C4-2B (cell line): ENCODE results near the gene SLC35D2.
"Not testable (repeated sequence)": the region's sequence is repeated elsewhere in the genome, so short reads cannot be mapped to it uniquely, and the experiment has no call there.

Experiments used
- H3K27ac ChIP-seq: fragments of 450-650 bp; 2 replicates; pipeline ENCODE4 v1.5.1; 2017
- ZFX ChIP-seq: fragments of 450-650 bp; IDR thresholded peaks from 2 replicates; pipeline ENCODE4 v1.6.1; 2017
- TF ChIP-seq, protein P1 (sequence below): fragments of 450-650 bp; conservative IDR thresholded peaks from 2 replicates; pipeline ENCODE4 v1.5.1; 2017; ENCODE audit warnings: mild to moderate bottlenecking

Gene SLC35D2

DNA sequence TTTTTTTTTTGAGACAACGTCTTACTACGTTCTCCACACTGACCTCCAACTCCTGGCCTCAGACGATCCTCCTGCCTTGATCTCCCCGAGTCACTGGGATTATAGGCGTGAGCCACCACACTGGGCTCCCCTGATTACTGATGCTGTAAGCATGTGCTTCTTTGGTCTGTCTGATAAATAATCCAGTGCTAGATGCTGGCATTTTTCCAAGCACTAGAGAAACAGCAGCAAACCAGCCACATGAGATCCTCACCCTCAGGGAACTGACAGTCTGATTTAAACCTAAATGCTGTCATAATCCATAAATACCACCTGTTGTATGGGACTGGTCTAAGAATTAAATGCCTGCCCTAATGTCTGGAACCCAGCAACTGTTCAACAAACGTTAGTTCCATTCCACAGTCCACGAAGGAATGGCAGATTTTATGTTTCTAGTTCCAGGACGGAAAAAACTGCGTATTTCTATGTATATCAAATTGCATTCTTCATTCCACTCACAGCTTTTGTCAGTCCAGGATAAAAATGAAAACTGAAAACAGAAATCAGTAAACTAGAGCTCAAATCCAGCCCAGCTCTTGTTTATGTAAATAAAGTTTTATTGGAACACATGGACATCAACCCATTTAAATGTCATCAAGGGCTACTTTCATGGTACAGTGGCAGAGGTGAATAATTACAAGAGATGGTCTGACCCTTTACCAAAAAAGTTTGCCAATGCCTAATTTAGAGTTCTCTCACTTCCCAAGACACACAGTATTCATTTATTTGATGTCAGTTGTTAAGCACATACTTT lies 20.1 kb downstream of the SLC35D2 start:
- H3K27ac ChIP-seq, result no peak overlapping the region
- TF ChIP-seq, protein P1, sequence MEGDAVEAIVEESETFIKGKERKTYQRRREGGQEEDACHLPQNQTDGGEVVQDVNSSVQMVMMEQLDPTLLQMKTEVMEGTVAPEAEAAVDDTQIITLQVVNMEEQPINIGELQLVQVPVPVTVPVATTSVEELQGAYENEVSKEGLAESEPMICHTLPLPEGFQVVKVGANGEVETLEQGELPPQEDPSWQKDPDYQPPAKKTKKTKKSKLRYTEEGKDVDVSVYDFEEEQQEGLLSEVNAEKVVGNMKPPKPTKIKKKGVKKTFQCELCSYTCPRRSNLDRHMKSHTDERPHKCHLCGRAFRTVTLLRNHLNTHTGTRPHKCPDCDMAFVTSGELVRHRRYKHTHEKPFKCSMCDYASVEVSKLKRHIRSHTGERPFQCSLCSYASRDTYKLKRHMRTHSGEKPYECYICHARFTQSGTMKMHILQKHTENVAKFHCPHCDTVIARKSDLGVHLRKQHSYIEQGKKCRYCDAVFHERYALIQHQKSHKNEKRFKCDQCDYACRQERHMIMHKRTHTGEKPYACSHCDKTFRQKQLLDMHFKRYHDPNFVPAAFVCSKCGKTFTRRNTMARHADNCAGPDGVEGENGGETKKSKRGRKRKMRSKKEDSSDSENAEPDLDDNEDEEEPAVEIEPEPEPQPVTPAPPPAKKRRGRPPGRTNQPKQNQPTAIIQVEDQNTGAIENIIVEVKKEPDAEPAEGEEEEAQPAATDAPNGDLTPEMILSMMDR, result no peak
- TF ChIP-seq ZFX, result no peak

DNA sequence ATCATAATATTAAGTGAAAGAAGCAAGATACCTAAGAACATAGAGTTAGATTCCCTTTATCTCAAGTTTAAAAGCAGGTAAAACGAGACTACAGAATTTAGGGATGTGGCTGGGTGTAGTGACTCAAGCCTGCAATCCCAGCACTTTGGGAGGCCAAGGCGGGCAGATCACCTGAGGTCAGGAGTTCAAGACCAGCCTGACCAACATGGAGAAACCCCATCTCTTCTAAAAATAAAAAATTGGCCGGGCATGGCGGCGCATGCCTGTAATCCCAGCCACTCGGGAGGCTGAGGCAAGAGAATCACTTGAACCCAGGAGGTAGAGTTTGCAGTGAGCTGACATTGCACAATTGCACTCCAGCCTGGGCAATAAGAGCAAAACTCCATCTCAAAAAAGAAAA lies 21.4 kb downstream of the SLC35D2 start:
- H3K27ac ChIP-seq, result not testable (repeated sequence)

DNA sequence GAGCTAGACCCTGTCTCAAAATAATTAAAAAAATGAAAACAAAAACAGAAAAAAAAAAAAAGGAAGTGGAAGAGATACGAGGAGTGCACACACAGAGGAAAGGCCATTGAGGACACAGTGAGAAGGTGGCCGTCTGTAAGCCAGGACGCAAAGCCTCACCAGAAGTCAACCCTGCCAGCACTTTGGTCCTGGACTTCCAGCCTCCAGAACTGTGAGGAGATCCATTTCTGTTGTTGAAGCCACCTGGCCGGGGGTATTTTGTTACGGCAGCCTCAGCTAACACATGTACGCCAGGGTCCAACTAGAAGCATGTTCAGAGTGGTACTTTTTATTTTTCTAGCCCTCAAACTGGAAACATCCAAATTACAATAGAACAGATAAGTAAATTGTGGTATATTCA lies 21.8 kb downstream of the SLC35D2 start:
- no peak overlapping the region for H3K27ac ChIP-seq
- TF ChIP-seq ZFX, result no peak
- TF ChIP-seq, protein P1, result no peak

DNA sequence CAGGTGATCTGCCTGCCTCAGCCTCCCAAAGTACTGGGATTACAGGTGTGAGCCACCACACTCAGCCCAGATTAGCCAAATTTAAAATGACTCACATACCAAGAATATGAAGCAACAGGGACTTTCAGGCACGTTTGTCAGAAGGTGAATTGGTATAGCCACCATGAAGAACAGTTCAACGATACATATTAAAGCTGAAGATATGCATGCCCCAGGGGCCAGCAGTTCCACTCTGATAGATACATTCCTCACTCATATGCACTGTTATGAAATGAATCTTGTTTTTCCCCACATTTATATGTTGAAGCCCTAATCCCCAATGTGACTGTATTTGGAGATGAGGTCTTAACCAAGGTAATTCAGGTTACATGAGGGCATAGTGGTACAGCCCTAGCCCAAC lies 22.5 kb downstream of the SLC35D2 start:
- TF ChIP-seq, protein P1, result no peak
- TF ChIP-seq ZFX, result no peak

DNA sequence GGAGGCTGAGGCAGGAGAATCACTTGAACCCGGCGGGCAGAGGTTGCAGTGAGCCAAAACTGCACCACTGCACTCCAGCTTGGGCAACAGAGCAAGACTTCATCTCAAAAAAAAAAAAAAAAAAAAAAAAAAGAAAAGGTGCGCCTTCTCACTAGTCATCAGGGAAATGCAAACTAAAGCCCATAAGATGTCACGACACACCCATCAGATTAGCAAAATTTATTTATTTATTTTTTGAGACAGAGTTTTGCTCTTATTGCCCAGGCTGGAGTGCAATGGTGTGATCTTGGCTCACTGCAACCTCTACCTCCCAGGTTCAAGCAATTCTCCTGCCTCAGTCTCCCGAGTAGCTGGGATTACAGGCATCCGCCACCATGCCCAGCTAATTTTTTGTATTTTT lies 23.0 kb downstream of the SLC35D2 start:
- H3K27ac ChIP-seq, result not testable (repeated sequence)

More for the DNA sequence above, 22.5 kb downstream of the SLC35D2 start:
- no peak overlapping the region for H3K27ac ChIP-seq

DNA sequence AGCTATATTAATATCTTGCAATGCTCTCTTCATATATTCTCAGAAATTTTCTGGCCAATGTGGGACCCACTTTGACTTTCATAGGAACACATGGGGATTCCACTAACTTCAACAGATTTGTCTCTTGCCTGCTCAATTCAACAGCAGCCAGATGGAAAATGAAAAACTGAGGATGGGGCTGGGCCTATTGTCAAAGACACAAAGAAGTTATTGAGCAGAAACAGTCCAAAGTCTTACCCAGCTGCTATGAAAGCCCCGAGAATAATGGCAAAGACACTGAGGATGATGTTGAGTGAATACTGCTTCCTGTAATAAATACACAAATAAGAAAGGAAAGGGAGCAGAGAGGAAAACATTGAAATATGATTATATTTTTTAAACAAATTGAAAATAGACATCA lies 32.6 kb downstream of the SLC35D2 start:
- TF ChIP-seq, protein P1, result no peak
- TF ChIP-seq ZFX, result no peak
- no peak overlapping the region for H3K27ac ChIP-seq

DNA sequence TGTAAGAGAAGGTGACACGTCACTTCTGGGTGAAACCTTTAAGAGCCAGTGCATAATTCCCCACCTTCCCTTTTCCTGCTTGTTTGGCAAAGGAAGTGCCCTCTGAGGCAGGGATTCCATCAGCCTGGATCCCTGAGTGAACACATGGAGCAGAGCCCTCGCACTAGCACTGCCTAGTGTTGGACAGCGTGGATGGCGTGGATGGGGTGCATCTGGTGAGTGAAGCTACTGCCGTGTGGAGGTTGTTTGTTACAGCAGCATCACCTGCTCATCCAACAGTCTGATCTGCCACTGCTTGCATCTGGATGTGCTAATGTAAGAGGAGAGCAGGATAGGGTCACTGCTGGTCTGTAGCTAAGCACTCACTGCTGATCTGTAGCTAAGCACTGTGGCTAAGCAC lies 35.2 kb downstream of the SLC35D2 start:
- TF ChIP-seq, protein P1, result no peak
- TF ChIP-seq ZFX, result no peak
- no peak overlapping the region for H3K27ac ChIP-seq

DNA sequence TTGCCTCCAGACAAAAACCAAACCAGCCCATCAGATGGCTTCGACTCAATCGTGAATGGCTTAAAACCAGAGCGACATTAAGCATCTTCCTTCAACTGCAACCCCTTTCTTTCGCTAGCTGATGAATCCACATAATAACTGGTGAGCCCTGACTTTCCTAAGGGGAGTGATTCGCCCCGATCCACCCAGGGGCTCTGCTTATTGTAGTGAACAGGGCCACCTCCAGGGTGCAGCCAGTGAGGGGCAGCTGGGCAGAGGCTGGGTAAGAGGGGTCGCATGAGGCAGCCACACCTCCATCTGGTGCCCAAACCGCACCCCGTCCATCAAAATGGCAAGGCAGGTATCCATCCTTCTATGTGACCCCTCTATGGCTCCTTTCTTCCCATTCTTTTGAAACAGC lies 38.0 kb downstream of the SLC35D2 start:
- TF ChIP-seq ZFX, result no peak
- TF ChIP-seq, protein P1, result no peak
- H3K27ac ChIP-seq, result no peak overlapping the region
